ENCODE data around the gene CELF1.

DNA sequence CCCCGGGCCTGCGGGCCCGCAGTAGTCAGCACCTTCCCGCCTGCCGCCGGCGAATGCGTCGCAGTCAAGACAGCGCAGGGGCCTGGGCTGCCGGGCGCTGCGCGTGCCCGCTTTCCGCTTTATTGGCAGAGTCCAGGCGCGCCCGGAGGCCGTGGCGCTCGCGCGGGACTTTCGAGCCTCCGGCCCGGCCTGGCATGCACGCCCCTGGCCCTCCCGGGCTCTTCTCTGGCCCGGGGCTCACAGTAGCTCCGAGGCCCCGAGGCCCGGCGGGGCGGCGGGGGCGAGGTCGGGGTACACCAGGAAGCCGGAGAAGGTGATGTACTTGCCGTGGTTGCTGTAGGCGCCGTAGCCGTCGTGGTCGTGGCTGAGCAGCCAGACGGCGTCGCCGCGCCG lies 36.6 kb upstream of the CELF1 start:
- TF ChIP-seq, protein P1, sequence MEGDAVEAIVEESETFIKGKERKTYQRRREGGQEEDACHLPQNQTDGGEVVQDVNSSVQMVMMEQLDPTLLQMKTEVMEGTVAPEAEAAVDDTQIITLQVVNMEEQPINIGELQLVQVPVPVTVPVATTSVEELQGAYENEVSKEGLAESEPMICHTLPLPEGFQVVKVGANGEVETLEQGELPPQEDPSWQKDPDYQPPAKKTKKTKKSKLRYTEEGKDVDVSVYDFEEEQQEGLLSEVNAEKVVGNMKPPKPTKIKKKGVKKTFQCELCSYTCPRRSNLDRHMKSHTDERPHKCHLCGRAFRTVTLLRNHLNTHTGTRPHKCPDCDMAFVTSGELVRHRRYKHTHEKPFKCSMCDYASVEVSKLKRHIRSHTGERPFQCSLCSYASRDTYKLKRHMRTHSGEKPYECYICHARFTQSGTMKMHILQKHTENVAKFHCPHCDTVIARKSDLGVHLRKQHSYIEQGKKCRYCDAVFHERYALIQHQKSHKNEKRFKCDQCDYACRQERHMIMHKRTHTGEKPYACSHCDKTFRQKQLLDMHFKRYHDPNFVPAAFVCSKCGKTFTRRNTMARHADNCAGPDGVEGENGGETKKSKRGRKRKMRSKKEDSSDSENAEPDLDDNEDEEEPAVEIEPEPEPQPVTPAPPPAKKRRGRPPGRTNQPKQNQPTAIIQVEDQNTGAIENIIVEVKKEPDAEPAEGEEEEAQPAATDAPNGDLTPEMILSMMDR (IDR thresholded peaks at IDR 0.05; ENCODE audit: low read length) = no peak
- no peak for TF ChIP-seq EZH2 (IDR thresholded peaks at IDR 0.05; ENCODE audit: borderline replicate concordance, low read length)
